T-cell (primary cell): ENCODE results near the gene PRIMA1. TPM values are rescaled to one million over a fixed set of nuclear protein-coding genes. Genes with fewer than 3 reads are reported as not detected.

ENCODE experiments used
- ATAC-seq, 4 experiments: fragments of 200-7000 bp in 3 of 4; fragments of 150-1000 bp in 1 of 4; cut with Tn5 transposase; replicated peaks in 1 of 4; 1 replicate in 3 of 4; 2 replicates in 1 of 4; pipeline ENCODE4 v1.10.0; 2021; ENCODE audit warnings: moderate library complexity in 3 of 4, mild to moderate bottlenecking in 2 of 4, moderate number of reproducible peaks in 1 of 4
- CTCF ChIA-PET, 2 donors: fragments of 300-600 bp; sonication (Branson Sonifier 250); formaldehyde crosslinking; loops; one replicate each; lab custom pipeline; 2022; ENCODE audit warnings: antibody characterized with exemption in 2 of 2; lab: Charles Lee
- POLR2A ChIA-PET, 2 donors: fragments of 300-600 bp; sonication (Branson Sonifier 250); formaldehyde crosslinking; loops; one replicate each; lab custom pipeline; 2022; ENCODE audit warnings: antibody characterized with exemption in 2 of 2; lab: Charles Lee
- DNase-seq, 35 experiments: peaks; one replicate each; pipeline versions ENCODE4 v3.0.0 to v3.0.0-alpha.2; 2013 to 2023
- H3K27ac ChIP-seq: one replicate; pipeline ENCODE4 v1.5.1; 2013; ENCODE audit warnings: low read length
- H3K27me3 ChIP-seq, 2 experiments: replicated peaks in 1 of 2; 1 replicate in 1 of 2; 2 replicates in 1 of 2; pipeline versions ENCODE4 v1.6.1 to v1.7.0; 2013; ENCODE audit warnings: low read length in 1 of 2, mixed read lengths in 1 of 2; ENCODE audit not compliant: control insufficient read depth in 2 of 2, insufficient read depth in 2 of 2; ENCODE audit errors: extremely low read depth in 1 of 2
- H3K36me3 ChIP-seq, 2 donors: 1 replicate in 1 of 2; 2 replicates in 1 of 2; pipeline versions ENCODE4 v1.6.1 to v1.7.0; 2013; ENCODE audit warnings: low read length in 1 of 2; ENCODE audit not compliant: control insufficient read depth in 2 of 2, insufficient read depth in 1 of 2; ENCODE audit errors: extremely low read depth in 1 of 2
- H3K4me1 ChIP-seq, 2 experiments: 1 replicate in 1 of 2; 2 replicates in 1 of 2; pipeline versions ENCODE4 v1.6.1 to v1.7.0; 2013; ENCODE audit warnings: low read length in 2 of 2, mixed read lengths in 1 of 2; ENCODE audit not compliant: insufficient read depth in 2 of 2, control insufficient read depth in 1 of 2; ENCODE audit errors: extremely low read depth in 1 of 2
- H3K4me3 ChIP-seq, 2 donors: 1 replicate in 1 of 2; 2 replicates in 1 of 2; pipeline versions ENCODE4 v1.5.1 to v1.7.0; 2013; ENCODE audit warnings: mild to moderate bottlenecking in 2 of 2, low read length in 1 of 2, moderate library complexity in 1 of 2; ENCODE audit not compliant: control insufficient read depth in 1 of 2; ENCODE audit errors: extremely low read depth in 1 of 2
- H3K9me3 ChIP-seq: 2 replicates; pipeline ENCODE4 v1.7.0; 2013
- H3K27ac Mint-ChIP-seq, 2 donors: one replicate each; pipeline ENCODE4 v1.8.0; 2020 to 2021; ENCODE audit warnings: mild to moderate bottlenecking in 2 of 2, mixed read lengths in 2 of 2
- H3K27me3 Mint-ChIP-seq, 2 donors: one replicate each; pipeline ENCODE4 v1.8.0; 2021 to 2022; ENCODE audit warnings: mixed read lengths in 2 of 2
- H3K36me3 Mint-ChIP-seq: one replicate; pipeline ENCODE4 v1.8.0; 2021; ENCODE audit warnings: mixed read lengths
- H3K4me1 Mint-ChIP-seq, 3 donors: one replicate each; pipeline ENCODE4 v1.8.0; 2020 to 2022; ENCODE audit warnings: mixed read lengths in 3 of 3, mild to moderate bottlenecking in 1 of 3
- H3K4me3 Mint-ChIP-seq, 3 donors: one replicate each; pipeline ENCODE4 v1.8.0; 2020 to 2022; ENCODE audit warnings: mild to moderate bottlenecking in 3 of 3, mixed read lengths in 3 of 3, moderate library complexity in 3 of 3
- H3K9me3 Mint-ChIP-seq, 3 donors: one replicate each; pipeline ENCODE4 v1.8.0; 2020 to 2022; ENCODE audit warnings: mixed read lengths in 3 of 3
- WGBS: methylation state at CpG from one replicate; pipeline ENCODE4 v1.1.5; 2013; ENCODE audit warnings: missing lambda C conversion rate; ENCODE audit not compliant: insufficient coverage; 5-methylcytosine and 5-hydroxymethylcytosine counted together
- total RNA-seq, 35 experiments: library from RNA in 6 of 35; stranded (reverse) in 6 of 35; fragments of 120-200 nt in 1 of 35; gene quantifications; one replicate each; pipeline versions ENCODE4 v1.2.1 to v1.2.4 and lab custom pipeline; 2013 to 2026

Gene PRIMA1
- total RNA-seq, 5 donors from 2014 or later (not counting 1 experiment from before 2014, with no cell fraction given), result not detected

DNA sequence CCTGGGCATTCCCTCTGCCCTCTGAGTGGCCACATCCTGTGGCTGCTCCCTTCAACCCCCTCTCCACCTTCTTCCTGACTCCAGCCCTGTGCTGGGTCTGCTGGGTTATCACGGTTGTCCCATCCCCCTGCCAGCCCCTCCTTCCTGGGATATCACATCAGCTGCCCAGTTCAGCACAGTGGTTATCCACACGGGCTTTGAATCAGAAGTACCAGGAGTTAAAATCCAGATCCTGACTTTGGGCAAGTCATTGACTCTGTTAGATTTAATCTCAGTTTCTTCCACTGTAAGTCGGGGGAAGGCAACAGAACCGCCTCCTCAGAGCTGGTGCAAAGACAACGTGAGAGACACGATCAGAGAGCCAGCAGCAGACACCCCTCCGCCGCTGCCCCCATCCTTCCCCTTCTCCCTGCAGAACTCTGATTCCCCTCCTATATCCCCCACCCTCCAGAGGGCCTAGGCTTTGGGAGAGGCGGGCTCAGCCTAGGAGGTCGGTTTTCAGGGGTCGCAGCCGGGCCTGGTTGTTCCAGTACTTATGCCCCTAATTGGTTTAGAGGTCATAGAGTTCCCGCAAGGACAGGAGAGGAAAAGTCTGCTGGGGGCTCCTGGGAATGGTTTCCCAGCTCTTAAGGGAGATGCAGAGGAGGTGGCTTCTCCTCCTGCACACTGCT is 42.5 kb downstream of the PRIMA1 start:
- CTCF ChIA-PET, result no interaction called here

DNA sequence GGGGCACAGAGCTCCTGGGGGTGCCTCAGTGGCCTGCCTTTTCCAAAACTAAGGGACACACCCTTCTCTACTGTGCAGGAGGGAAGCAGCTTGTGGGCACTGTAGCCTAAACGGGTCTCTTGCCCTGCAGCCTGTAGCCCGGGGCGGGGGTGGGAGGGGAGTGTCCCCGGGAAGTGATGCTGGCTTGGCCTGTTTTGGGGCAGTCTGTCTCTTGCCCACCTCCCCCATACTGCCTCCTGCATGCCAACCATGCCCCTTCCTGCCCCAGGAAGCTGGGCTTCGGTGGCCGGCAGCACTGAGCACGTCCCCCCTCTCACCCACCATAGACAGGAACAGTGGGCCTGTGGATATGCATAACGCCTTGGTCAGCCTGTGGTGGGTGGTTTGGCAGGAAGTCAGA is 43.4 kb downstream of the PRIMA1 start:
- Mint-ChIP-seq H3K27me3 (peaks cover 4 to 7% of the 10 kb centered on the region in 2 donors), H3K9me3 (no peaks in the 10 kb centered on the region), H3K27ac (no peak overlapping the region), H3K4me1 (no peaks in the 10 kb centered on the region), H3K36me3 (no peaks in the 10 kb centered on the region), H3K4me3 (no peak overlapping the region)
- ATAC-seq (no peak), DNase-seq (no peak)
- ChIA-PET CTCF (no interaction called here), POLR2A (no interaction called here)
- H3K9me3 ChIP-seq, result no peaks in the 10 kb centered on the region
- H3K36me3 ChIP-seq, result no peaks in the 10 kb centered on the region
- peaks cover 0 to 19% of the 10 kb centered on the region in 2 experiments for H3K27me3 ChIP-seq
- H3K4me1 ChIP-seq, result no peaks in the 10 kb centered on the region
- WGBS, result no CpG with 5 or more reads among the region's 8 CpGs
- H3K4me3 ChIP-seq, result no peak overlapping the region
- no peak overlapping the region for H3K27ac ChIP-seq

More for the DNA sequence above, 42.5 kb downstream of the PRIMA1 start:
- H3K4me3 Mint-ChIP-seq, result no peak overlapping the region
- Histone ChIP-seq H3K27me3 (peaks cover 0 to 19% of the 10 kb centered on the region in 2 experiments), H3K4me3 (no peak overlapping the region), H3K36me3 (no peaks in the 10 kb centered on the region), H3K9me3 (no peaks in the 10 kb centered on the region), H3K4me1 (no peaks in the 10 kb centered on the region), H3K27ac (no peak overlapping the region)
- H3K27ac Mint-ChIP-seq, result no peak overlapping the region
- H3K27me3 Mint-ChIP-seq, result peaks cover 4 to 7% of the 10 kb centered on the region in 2 donors
- ATAC-seq (no peak), DNase-seq (no peak)
- POLR2A ChIA-PET, result interaction anchor here in 1 of 2 donors (0.5 kb wide), 1 partner anchor 10 kb away, joined by 4 read pairs; no protein-coding TSS in a partner anchor
- no peaks in the 10 kb centered on the region for H3K9me3 Mint-ChIP-seq
- 76% methylated on average over 6 of the region's 13 CpGs for WGBS
- no peaks in the 10 kb centered on the region for H3K4me1 Mint-ChIP-seq
- H3K36me3 Mint-ChIP-seq, result no peaks in the 10 kb centered on the region

DNA sequence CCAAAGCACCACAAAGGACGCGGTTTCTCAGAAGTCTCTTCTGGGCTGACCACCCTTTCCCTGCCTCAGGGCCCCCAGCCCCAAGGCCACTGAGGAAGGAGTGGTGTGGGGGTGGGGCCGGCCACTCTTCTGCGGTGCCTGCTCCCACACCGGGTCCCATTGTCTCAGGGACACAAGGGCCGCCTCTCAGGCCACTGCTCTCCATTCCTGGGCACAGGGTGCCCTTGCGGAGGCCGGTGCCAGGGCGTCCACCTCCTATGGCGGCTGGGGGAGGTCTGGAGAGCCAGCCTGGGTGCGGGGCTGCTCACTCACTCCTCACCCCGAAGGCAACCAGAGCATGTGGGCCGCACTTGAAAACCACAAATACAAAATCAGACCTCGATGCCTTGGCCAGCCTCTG is 44.1 kb downstream of the PRIMA1 start:
- ChIA-PET CTCF (no interaction called here), POLR2A (no interaction called here)
- Histone ChIP-seq H3K9me3 (no peaks in the 10 kb centered on the region), H3K27ac (no peak overlapping the region), H3K4me3 (no peak overlapping the region), H3K36me3 (no peaks in the 10 kb centered on the region), H3K4me1 (no peaks in the 10 kb centered on the region), H3K27me3 (peaks cover 0 to 19% of the 10 kb centered on the region in 2 experiments)
- 80% methylated on average over 7 of the region's 14 CpGs for WGBS
- Mint-ChIP-seq H3K27me3 (peaks cover 4 to 7% of the 10 kb centered on the region in 2 donors), H3K9me3 (no peaks in the 10 kb centered on the region), H3K27ac (no peak overlapping the region), H3K4me1 (no peaks in the 10 kb centered on the region), H3K4me3 (no peak overlapping the region), H3K36me3 (no peaks in the 10 kb centered on the region)
- ATAC-seq (no peak), DNase-seq (no peak)

DNA sequence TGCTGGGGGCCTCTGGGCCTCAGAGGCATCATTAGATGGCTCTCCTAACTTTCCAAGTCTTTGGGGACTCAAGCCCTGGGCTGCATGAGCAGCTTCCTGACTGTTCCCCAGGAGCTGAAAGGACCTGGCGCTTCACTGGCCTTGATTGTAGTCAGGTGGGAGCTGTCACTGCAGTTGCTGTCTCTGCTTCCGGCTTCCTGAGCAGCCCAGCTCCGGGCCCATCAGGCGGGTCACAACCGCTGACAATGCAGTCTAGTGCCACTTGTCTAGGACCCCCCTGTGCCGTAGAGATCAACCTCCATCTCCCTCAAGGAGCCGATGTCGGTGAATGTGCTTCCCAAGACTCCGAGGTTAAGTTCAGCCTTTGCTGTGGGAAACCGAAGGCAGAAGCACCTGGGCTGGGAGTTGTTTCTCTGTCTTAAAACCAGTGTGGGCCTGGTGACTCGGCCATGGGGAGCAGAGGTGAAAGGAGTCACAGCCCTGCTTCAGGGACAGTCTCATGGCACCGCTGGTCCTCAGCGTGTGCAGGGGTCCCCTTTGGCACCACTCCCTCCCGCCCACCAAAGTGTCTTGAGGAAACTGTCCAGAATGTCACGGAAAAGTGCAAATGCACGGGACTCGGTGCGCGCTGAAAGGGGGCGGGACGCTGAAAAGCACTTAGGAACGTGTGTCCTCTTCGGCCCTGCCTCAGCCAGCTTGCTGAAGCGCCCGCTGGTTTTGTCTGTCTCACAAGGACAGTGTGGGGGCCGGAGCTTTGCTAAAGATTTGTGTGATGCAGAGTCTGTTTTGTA is 44.8 kb downstream of the PRIMA1 start:
- no peak overlapping the region for H3K4me3 Mint-ChIP-seq

DNA sequence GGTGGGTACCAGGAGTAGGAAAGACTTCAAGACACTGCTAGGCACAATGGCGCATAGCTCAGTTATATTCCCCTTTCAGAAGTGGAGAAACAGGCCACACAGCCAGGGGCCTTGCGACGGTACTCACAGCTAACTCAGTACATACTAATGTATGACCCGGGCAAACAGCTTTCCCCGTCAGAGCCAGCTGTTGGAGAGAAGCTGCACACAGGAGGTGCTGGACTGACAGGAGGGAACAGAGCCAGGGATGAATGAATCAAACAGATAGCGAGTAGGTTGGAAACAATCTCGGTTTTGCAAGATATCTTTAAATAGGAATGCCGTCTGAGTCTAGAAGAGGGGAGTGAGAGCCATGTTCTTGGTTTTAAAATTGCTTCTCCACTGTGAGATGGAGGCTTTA is 45.5 kb downstream of the PRIMA1 start:
- H3K36me3 ChIP-seq, result no peaks in the 10 kb centered on the region
- CTCF ChIA-PET, result no interaction called here

More for the DNA sequence above, 44.8 kb downstream of the PRIMA1 start:
- Mint-ChIP-seq H3K36me3 (no peaks in the 10 kb centered on the region), H3K27me3 (peaks cover 4 to 7% of the 10 kb centered on the region in 2 donors), H3K27ac (no peak overlapping the region), H3K9me3 (no peaks in the 10 kb centered on the region), H3K4me1 (no peaks in the 10 kb centered on the region)
- CTCF ChIA-PET, result no interaction called here
- Histone ChIP-seq H3K4me1 (no peaks in the 10 kb centered on the region), H3K9me3 (no peaks in the 10 kb centered on the region), H3K27ac (no peak overlapping the region), H3K36me3 (no peaks in the 10 kb centered on the region), H3K4me3 (no peak overlapping the region), H3K27me3 (peaks cover 0 to 18% of the 10 kb centered on the region in 2 experiments)
- no peak for ATAC-seq
- DNase-seq, result no peak
- POLR2A ChIA-PET, result no interaction called here
- 88% methylated on average over 20 of the region's 26 CpGs for WGBS

DNA sequence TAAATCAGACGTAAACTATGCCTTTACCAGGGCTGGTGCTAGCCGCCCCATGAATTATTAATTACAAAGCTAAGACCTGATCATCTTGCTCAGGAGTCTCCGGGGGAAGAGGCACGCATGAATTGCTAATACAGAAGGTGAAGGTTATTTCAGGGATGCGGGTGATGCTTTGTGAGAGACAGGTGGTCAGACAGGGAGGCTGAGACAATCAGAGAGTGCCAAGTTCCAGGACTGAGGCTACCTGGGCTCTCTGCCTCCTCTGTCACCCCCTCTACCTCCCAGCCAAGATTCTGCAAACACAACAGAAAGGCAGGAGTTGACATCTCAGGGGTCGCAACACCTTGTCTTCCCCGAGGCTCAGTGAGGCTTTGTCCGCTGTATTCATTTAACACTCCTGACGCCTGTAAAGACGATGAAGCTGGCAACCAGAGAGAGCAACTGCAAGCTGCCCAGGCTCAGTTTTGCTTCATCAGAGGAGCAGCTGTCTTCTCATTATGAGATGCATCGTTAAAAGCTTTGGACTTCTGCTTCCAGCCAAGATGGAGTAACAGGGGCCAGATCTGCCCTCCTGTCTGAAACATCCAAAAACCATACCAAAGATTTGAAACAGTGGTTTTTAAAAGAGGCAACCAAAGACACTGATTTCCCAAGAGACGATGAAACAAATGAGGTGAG is 46.6 kb downstream of the PRIMA1 start:
- WGBS, result 87% methylated on average over 6 of the region's 12 CpGs
- ATAC-seq, result no peak
- H3K4me3 Mint-ChIP-seq, result no peak overlapping the region
- H3K9me3 Mint-ChIP-seq, result no peaks in the 10 kb centered on the region
- H3K27ac Mint-ChIP-seq, result no peak overlapping the region
- CTCF ChIA-PET, result no interaction called here
- no peaks in the 10 kb centered on the region for H3K4me1 ChIP-seq
- peaks cover 0 to 16% of the 10 kb centered on the region in 2 experiments for H3K27me3 ChIP-seq
- H3K27me3 Mint-ChIP-seq, result peaks cover 11 to 20% of the 10 kb centered on the region in 2 donors
- H3K27ac ChIP-seq, result no peak overlapping the region
- H3K36me3 Mint-ChIP-seq, result no peaks in the 10 kb centered on the region
- H3K36me3 ChIP-seq, result no peaks in the 10 kb centered on the region
- POLR2A ChIA-PET, result no interaction called here
- no peak for DNase-seq
- H3K4me3 ChIP-seq, result no peak overlapping the region
- no peaks in the 10 kb centered on the region for H3K9me3 ChIP-seq
- no peaks in the 10 kb centered on the region for H3K4me1 Mint-ChIP-seq

More for the DNA sequence above, 45.5 kb downstream of the PRIMA1 start:
- Mint-ChIP-seq H3K9me3 (no peaks in the 10 kb centered on the region), H3K4me3 (no peak overlapping the region), H3K27me3 (peaks cover 9 to 13% of the 10 kb centered on the region in 2 donors), H3K27ac (no peak overlapping the region), H3K36me3 (no peaks in the 10 kb centered on the region), H3K4me1 (no peaks in the 10 kb centered on the region)
- Histone ChIP-seq H3K4me1 (no peaks in the 10 kb centered on the region), H3K9me3 (no peaks in the 10 kb centered on the region), H3K4me3 (no peak overlapping the region), H3K27me3 (peaks cover 0 to 18% of the 10 kb centered on the region in 2 experiments), H3K27ac (no peak overlapping the region)
- ATAC-seq (no peak), DNase-seq (no peak)
- POLR2A ChIA-PET, result no interaction called here
- 100% methylated on average over 1 of the region's 8 CpGs for WGBS
